H1 (cell line): ENCODE data around the gene DAPK2. TPM values are rescaled to one million over a fixed set of nuclear protein-coding genes. Genes with fewer than 3 reads are reported as not detected.

Experiments
- CTCF ChIA-PET: fragments of 300-600 bp; sonication (Branson Sonifier 250); formaldehyde crosslinking; loops from one replicate; lab custom pipeline; 2021; ENCODE audit not compliant: partially characterized antibody; lab: Charles Lee
- POLR2A ChIA-PET: fragments of 300-600 bp; sonication (Branson Sonifier 250); formaldehyde crosslinking; loops from one replicate; lab custom pipeline; 2021; ENCODE audit warnings: inconsistent platforms; ENCODE audit not compliant: partially characterized antibody; lab: Charles Lee
- DNase-seq, 2 experiments: peaks; one replicate each; pipeline versions ENCODE4 v3.0.0 to v3.0.0-alpha.2; 2010 to 2022; ENCODE audit warnings: low spot score in 2 of 2, low read depth in 1 of 2, mixed read lengths in 1 of 2
- FAIRE-seq: peaks from 2 replicates; lab custom pipeline; 2011; peaks lifted over from hg19 to GRCh38; lab: Jason Lieb, UNC
- H2AFZ ChIP-seq: 2 replicates; pipeline ENCODE4 v1.8.1; 2012; ENCODE audit warnings: low read length, inconsistent platforms
- H2AK5ac ChIP-seq: 2 replicates; pipeline ENCODE4 v1.6.1; 2013; ENCODE audit warnings: low read depth, low read length
- H2BK120ac ChIP-seq: replicated peaks from 2 replicates; pipeline ENCODE3; 2013; ENCODE audit warnings: low read depth, low read length, inconsistent platforms
- H2BK12ac ChIP-seq: 2 replicates; pipeline ENCODE4 v1.6.1; 2013; ENCODE audit warnings: low read depth, low read length
- H2BK15ac ChIP-seq: 2 replicates; pipeline ENCODE4 v1.6.1; 2013; ENCODE audit warnings: low read length
- H2BK20ac ChIP-seq: 2 replicates; pipeline ENCODE4 v1.6.1; 2013; ENCODE audit warnings: low read length
- H2BK5ac ChIP-seq: 2 replicates; pipeline ENCODE4 v1.6.1; 2013; ENCODE audit warnings: low read depth, low read length
- H3K14ac ChIP-seq: 2 replicates; pipeline ENCODE4 v1.6.1; 2013; ENCODE audit warnings: inconsistent platforms; ENCODE audit not compliant: insufficient read length
- H3K18ac ChIP-seq: 2 replicates; pipeline ENCODE4 v1.6.1; 2013; ENCODE audit warnings: low read length; ENCODE audit errors: extremely low read depth
- H3K23ac ChIP-seq: 2 replicates; pipeline ENCODE4 v1.6.1; 2013; ENCODE audit warnings: inconsistent platforms; ENCODE audit not compliant: insufficient read length
- H3K23me2 ChIP-seq: 2 replicates; pipeline ENCODE4 v1.6.1; 2013; ENCODE audit warnings: low read depth, low read length
- H3K27ac ChIP-seq: 2 replicates; pipeline ENCODE4 v1.6.1; 2011; ENCODE audit warnings: low read depth, low read length, inconsistent platforms
- H3K27me3 ChIP-seq, 4 experiments: replicated peaks in 1 of 4; 1 replicate in 1 of 4; 2 replicates in 3 of 4; pipeline versions ENCODE4 v1.6.1 to v1.8.1; 2011 to 2013; ENCODE audit warnings: low read length in 3 of 4, mild to moderate bottlenecking in 3 of 4, inconsistent platforms in 2 of 4, mixed read lengths in 2 of 4, moderate library complexity in 1 of 4; ENCODE audit not compliant: control insufficient read depth in 3 of 4, insufficient read depth in 3 of 4; ENCODE audit errors: extremely low read depth in 1 of 4
- H3K36me3 ChIP-seq, 4 experiments: 2 replicates each; pipeline versions ENCODE4 v1.6.1 to v1.8.1; 2011 to 2013; ENCODE audit warnings: mild to moderate bottlenecking in 4 of 4, low read length in 3 of 4, moderate library complexity in 2 of 4, control low read depth in 1 of 4, inconsistent platforms in 1 of 4; ENCODE audit not compliant: insufficient read depth in 4 of 4, control insufficient read depth in 2 of 4
- H3K4ac ChIP-seq: replicated peaks from 2 replicates; pipeline ENCODE3; 2013; ENCODE audit warnings: low read length, low read depth, mixed read lengths, inconsistent platforms; ENCODE audit not compliant: insufficient read length
- H3K4me1 ChIP-seq, 4 experiments: replicated peaks in 1 of 4; 1 replicate in 1 of 4; 2 replicates in 3 of 4; pipeline versions ENCODE4 v1.6.1 to v1.8.1; 2011 to 2013; ENCODE audit warnings: low read length in 3 of 4, inconsistent platforms in 2 of 4, mixed read lengths in 1 of 4; ENCODE audit not compliant: insufficient read depth in 4 of 4, control insufficient read depth in 3 of 4
- H3K4me2 ChIP-seq, 2 experiments: 2 replicates each; pipeline versions ENCODE4 v1.6.1 to v1.8.1; 2011 to 2013; ENCODE audit warnings: low read depth in 2 of 2, low read length in 2 of 2, control low read depth in 1 of 2, inconsistent platforms in 1 of 2, mild to moderate bottlenecking in 1 of 2; ENCODE audit not compliant: insufficient read depth in 1 of 2
- H3K4me3 ChIP-seq, 4 experiments: fragments of 200-600, 300-600 bp in 1 of 4; sonication (generic), shearing (Covaris generic), sonication (Bioruptor Twin) in 1 of 4; 2 replicates each; pipeline versions ENCODE4 v1.5.1 to v1.8.1; 2011 to 2016; ENCODE audit warnings: low read length in 4 of 4, low read depth in 3 of 4, control low read depth in 2 of 4, inconsistent platforms in 2 of 4, mild to moderate bottlenecking in 2 of 4, mixed read lengths in 1 of 4, moderate library complexity in 1 of 4; ENCODE audit not compliant: insufficient read depth in 2 of 4; ENCODE audit errors: extremely low read depth in 1 of 4
- H3K56ac ChIP-seq: replicated peaks from 2 replicates; pipeline ENCODE3; 2013; ENCODE audit warnings: low read depth, mild to moderate bottlenecking, mixed read lengths, low read length, inconsistent platforms; ENCODE audit not compliant: insufficient read length
- H3K79me1 ChIP-seq: 2 replicates; pipeline ENCODE4 v1.6.1; 2013; ENCODE audit warnings: low read depth, low read length, control low read depth
- H3K79me2 ChIP-seq, 2 experiments: 2 replicates each; pipeline versions ENCODE4 v1.6.1 to v1.8.1; 2012 to 2013; ENCODE audit warnings: low read length in 2 of 2, mild to moderate bottlenecking in 2 of 2, inconsistent platforms in 1 of 2; ENCODE audit not compliant: insufficient read depth in 2 of 2, control insufficient read depth in 1 of 2
- H3K9ac ChIP-seq, 4 experiments: replicated peaks in 1 of 4; 1 replicate in 1 of 4; 2 replicates in 3 of 4; pipeline versions ENCODE4 v1.6.1 to v1.8.1; 2011 to 2013; ENCODE audit warnings: low read depth in 3 of 4, low read length in 3 of 4, control low read depth in 2 of 4, mild to moderate bottlenecking in 2 of 4, moderate library complexity in 2 of 4, inconsistent platforms in 1 of 4; ENCODE audit errors: extremely low read depth in 1 of 4
- H3K9me3 ChIP-seq, 2 experiments: 2 replicates each; pipeline versions ENCODE4 v1.6.1 to v1.8.1; 2012 to 2013; ENCODE audit warnings: mild to moderate bottlenecking in 2 of 2, moderate library complexity in 2 of 2, control low read depth in 1 of 2, inconsistent platforms in 1 of 2, low read depth in 1 of 2, low read length in 1 of 2, mixed read lengths in 1 of 2; ENCODE audit not compliant: insufficient read depth in 2 of 2
- H4K20me1 ChIP-seq, 2 experiments: replicated peaks in 1 of 2; 2 replicates each; pipeline versions ENCODE3 to v1.8.1; 2011 to 2013; ENCODE audit warnings: inconsistent platforms in 2 of 2, low read length in 2 of 2, mild to moderate bottlenecking in 1 of 2; ENCODE audit not compliant: insufficient read depth in 2 of 2, control insufficient read depth in 1 of 2
- H4K5ac ChIP-seq: 2 replicates; pipeline ENCODE4 v1.6.1; 2013; ENCODE audit warnings: low read length, low read depth, mixed read lengths, inconsistent platforms; ENCODE audit not compliant: insufficient read length
- H4K8ac ChIP-seq: 2 replicates; pipeline ENCODE4 v1.8.0; 2013; ENCODE audit warnings: mild to moderate bottlenecking, moderate library complexity, low read length, inconsistent platforms; ENCODE audit not compliant: insufficient read depth; ENCODE audit errors: extremely low read depth
- H4K91ac ChIP-seq: replicated peaks from 2 replicates; pipeline ENCODE3; 2013; ENCODE audit warnings: low read length, mixed read lengths, inconsistent platforms; ENCODE audit not compliant: insufficient read length
- ATF2 ChIP-seq: IDR thresholded peaks from 2 replicates; pipeline ENCODE4 v1.6.1; 2012; ENCODE audit warnings: low read length, inconsistent platforms
- KDM1A ChIP-seq: fragments of 200-600, 300-600 bp; sonication (generic); IDR thresholded peaks from 2 replicates; pipeline ENCODE4 v1.7.1; 2016; ENCODE audit warnings: mild to moderate bottlenecking, low read length, borderline replicate concordance
- MAFK ChIP-seq: IDR thresholded peaks from 2 replicates; pipeline ENCODE4 v1.6.1; 2012; ENCODE audit warnings: low read depth, mild to moderate bottlenecking, improper control_type of control experiment, low read length
- NANOG ChIP-seq: IDR thresholded peaks from 2 replicates; pipeline ENCODE4 v1.6.1; 2011; ENCODE audit warnings: low read length, low read depth, mild to moderate bottlenecking, inconsistent platforms; ENCODE audit not compliant: insufficient read depth, poor library complexity, severe bottlenecking
- POU5F1 ChIP-seq: IDR thresholded peaks from 2 replicates; pipeline ENCODE4 v1.6.1; 2011; ENCODE audit warnings: low read depth, mild to moderate bottlenecking, low read length, moderate library complexity
- RFX5 ChIP-seq: IDR thresholded peaks from 2 replicates; pipeline ENCODE4 v1.6.1; 2011; ENCODE audit warnings: low read depth, low read length, improper control_type of control experiment, borderline replicate concordance
- SP1 ChIP-seq: IDR thresholded peaks from 2 replicates; pipeline ENCODE4 v1.6.1; 2011; ENCODE audit warnings: low read depth, low read length
- SUZ12 ChIP-seq: fragments of 200-600 bp; sonication (generic); IDR thresholded peaks from 2 replicates; pipeline ENCODE4 v1.6.1; 2012; ENCODE audit warnings: mild to moderate bottlenecking, inconsistent platforms, low read length, moderate library complexity, mixed read lengths
- USF2 ChIP-seq: IDR thresholded peaks from 2 replicates; pipeline ENCODE4 v1.6.1; 2011; ENCODE audit warnings: low read length, improper control_type of control experiment
- WGBS, 2 experiments: shearing (Covaris generic) in 1 of 2; methylation state at CpG; one replicate each; pipeline versions ENCODE4 v1.1.6 to v1.1.7; 2013 to 2015; ENCODE audit warnings: low lambda C conversion rate in 2 of 2, mixed read lengths in 2 of 2, inconsistent platforms in 1 of 2, low coverage in 1 of 2, missing lambda C conversion rate in 1 of 2; ENCODE audit not compliant: insufficient replicate concordance in 2 of 2, insufficient coverage in 1 of 2, insufficient read length in 1 of 2; ENCODE audit errors: extremely low coverage in 1 of 2, missing lambda C conversion rate in 1 of 2; 5-methylcytosine and 5-hydroxymethylcytosine counted together
- polyA plus RNA-seq, 7 experiments: library from polyadenylated mRNA; depleted of rRNA in 3 of 7; stranded (reverse) in 5 of 7; unstranded in 2 of 7; fragments of >200 nt in 5 of 7; fragments of 200-250 nt in 2 of 7; gene quantifications; 1 replicate in 5 of 7; 2 replicates in 1 of 7; 4 replicates in 1 of 7; pipeline versions ENCODE4 v1.2.1 to v1.2.3, GENCODE V29; 2011 to 2013; ENCODE audit warnings: missing spikeins in 2 of 7, mixed read lengths in 2 of 7
- total RNA-seq: library from RNA; stranded (reverse); fragmentation: NEBNext Ultra II Directional; extraction: Animal tissue kit (Norgen Biotek cat#: 25700); gene quantifications from 2 replicates; pipeline ENCODE4 v1.2.1, GENCODE V29; 2021

Gene DAPK2
- total and polyA plus RNA-seq, 2 of the 8 experiments (the other 6 are each of a cell fraction or from before 2014, with no cell fraction given): 1.8 to 2.9 TPM

GRCh38 chr15:63981596-63982320 lies 64.5 kb downstream of the DAPK2 start:
- ChIA-PET POLR2A (interaction anchor here (0.6 kb wide), 1 partner anchor 10 kb away, joined by 3 read pairs; no protein-coding TSS in a partner anchor), CTCF (interaction anchor here (0.8 to 10.0 kb wide), 9 partner anchors 11 to 229 kb away, joined by 3 to 102 read pairs (median 12); no protein-coding TSS in a partner anchor)
- H2BK12ac ChIP-seq: no peak overlapping the region
- no peak overlapping the region for H2AFZ ChIP-seq
- H3K14ac ChIP-seq: no peak overlapping the region
- H3K9ac ChIP-seq: no peak overlapping the region
- H3K18ac ChIP-seq: no peak overlapping the region
- no peak overlapping the region for H2BK20ac ChIP-seq
- DNase-seq (no peak), FAIRE-seq (no peak)
- H3K36me3 ChIP-seq: no peaks in the 10 kb centered on the region
- H4K91ac ChIP-seq: no peak overlapping the region
- H3K4me3 ChIP-seq: no peak overlapping the region
- no peak overlapping the region for H2BK15ac ChIP-seq
- 93% methylated on average over 12 of the region's 13 CpGs; no CpG with 5 or more reads in 1 of the 2 experiments for WGBS, 2 experiments
- no peak overlapping the region for H4K5ac ChIP-seq
- no peaks in the 10 kb centered on the region for H4K20me1 ChIP-seq
- peaks cover 0 to 3% (median 0%) of the 10 kb centered on the region in 4 experiments; a peak in 1 of 7 replicates for H3K4me1 ChIP-seq
- H3K4me2 ChIP-seq: no peak overlapping the region
- H3K27ac ChIP-seq: no peak overlapping the region
- no peak overlapping the region for H2BK120ac ChIP-seq
- H4K8ac ChIP-seq: no peak overlapping the region
- no peak overlapping the region for H3K56ac ChIP-seq
- no peaks in the 10 kb centered on the region for H3K27me3 ChIP-seq
- no peak overlapping the region for H3K4ac ChIP-seq
- H3K23me2 ChIP-seq: no peaks in the 10 kb centered on the region
- no peaks in the 10 kb centered on the region for H3K79me1 ChIP-seq
- H3K23ac ChIP-seq: no peak overlapping the region
- no peaks in the 10 kb centered on the region for H3K9me3 ChIP-seq
- H2AK5ac ChIP-seq: no peak overlapping the region
- no peak overlapping the region for H2BK5ac ChIP-seq
- no peaks in the 10 kb centered on the region for H3K79me2 ChIP-seq
- TF ChIP-seq MAFK: no peak
- TF ChIP-seq SP1: no peak
- TF ChIP-seq RFX5: no peak
- TF ChIP-seq POU5F1: no peak
- no peak for TF ChIP-seq ATF2
- no peak for TF ChIP-seq NANOG
- TF ChIP-seq SUZ12: no peak
- TF ChIP-seq KDM1A: no peak
- no peak for TF ChIP-seq USF2
